OCI-LY3 (cell line): Measurements from ENCODE around the gene ST6GAL2.

Source experiments
- H2AFZ ChIP-seq: fragments of 200-600, 300-600 bp; shearing (Covaris generic); 2 replicates; pipeline ENCODE4 v1.6.0; 2014; ENCODE audit warnings: antibody characterized with exemption, low read depth, low read length
- H3K27ac ChIP-seq: fragments of 200-600, 300-600 bp; sonication (generic); 2 replicates; pipeline ENCODE4 v1.5.1; 2014; ENCODE audit warnings: mild to moderate bottlenecking, low read length, moderate library complexity, mixed read lengths
- H3K27me3 ChIP-seq: fragments of 200-600, 300-600 bp; sonication (generic); 2 replicates; pipeline ENCODE4 v1.6.1; 2014; ENCODE audit warnings: low read depth, low read length, mixed read lengths
- H3K36me3 ChIP-seq: fragments of 200-600, 300-600 bp; sonication (generic); replicated peaks from 2 replicates; pipeline ENCODE3; 2014; ENCODE audit warnings: low read depth, low read length, mixed read lengths
- H3K4me1 ChIP-seq: fragments of 300-600, 200-600 bp; sonication (generic); 2 replicates; pipeline ENCODE4 v1.6.1; 2014; ENCODE audit warnings: low read length, mixed read lengths
- H3K4me2 ChIP-seq: fragments of 200-600, 300-600 bp; sonication (generic); 2 replicates; pipeline ENCODE4 v1.6.1; 2014; ENCODE audit warnings: low read length, mixed read lengths
- H3K4me3 ChIP-seq: fragments of 300-600, 200-600 bp; sonication (generic); 2 replicates; pipeline ENCODE4 v1.5.1; 2014; ENCODE audit warnings: antibody characterized with exemption, mild to moderate bottlenecking, low read length, moderate library complexity
- H3K79me2 ChIP-seq: fragments of 300-600, 200-600 bp; shearing (Covaris generic); 2 replicates; pipeline ENCODE4 v1.6.1; 2014; ENCODE audit warnings: mild to moderate bottlenecking, low read length, mixed read lengths
- H3K9ac ChIP-seq: fragments of 300-600, 200-600 bp; shearing (Covaris generic); 2 replicates; pipeline ENCODE4 v1.6.0; 2014; ENCODE audit warnings: mild to moderate bottlenecking, low read length, moderate library complexity
- H3K9me3 ChIP-seq: fragments of 200-600, 300-600 bp; shearing (Covaris generic); 2 replicates; pipeline ENCODE4 v1.6.1; 2014; ENCODE audit warnings: low read length, mixed read lengths; ENCODE audit not compliant: insufficient read depth
- H4K20me1 ChIP-seq: fragments of 200-600, 300-600 bp; sonication (generic); 2 replicates; pipeline ENCODE4 v1.6.1; 2016; ENCODE audit warnings: low read length, mixed read lengths; ENCODE audit not compliant: insufficient read depth
- EZH2phosphoT487 ChIP-seq: fragments of 200-600 bp; shearing (Covaris generic); IDR thresholded peaks from 2 replicates; pipeline ENCODE4 v1.6.1; 2018; ENCODE audit warnings: antibody characterized with exemption, mixed run types, low read depth
- TF ChIP-seq, protein P1 (sequence below): fragments of 200-600, 300-600 bp; sonication (generic); IDR thresholded peaks from 2 replicates; pipeline ENCODE4 v1.5.1; 2014; ENCODE audit warnings: antibody characterized with exemption, low read length, low read depth

ST6GAL2 gene

DNA sequence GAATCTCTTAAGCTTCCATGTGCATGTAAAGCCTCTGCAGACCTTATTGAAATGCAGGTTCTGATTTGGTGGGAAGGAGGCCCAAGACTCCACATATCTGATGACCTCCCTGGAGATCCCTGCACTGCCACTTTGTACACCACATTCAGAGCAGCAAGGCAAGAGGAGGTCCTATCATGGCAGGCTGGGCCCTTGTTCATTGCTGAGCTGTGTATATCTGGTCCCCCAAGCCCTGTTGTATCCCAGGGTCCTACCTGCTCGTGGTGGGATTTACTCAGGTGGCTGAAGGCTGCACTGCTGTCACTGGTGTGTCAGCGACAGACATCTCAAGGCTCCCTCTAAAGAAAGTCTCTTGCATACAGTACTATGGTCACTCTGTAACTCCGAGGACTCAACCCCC lies 114.2 kb downstream of the ST6GAL2 start:
- no peak overlapping the region for H3K9ac ChIP-seq

DNA sequence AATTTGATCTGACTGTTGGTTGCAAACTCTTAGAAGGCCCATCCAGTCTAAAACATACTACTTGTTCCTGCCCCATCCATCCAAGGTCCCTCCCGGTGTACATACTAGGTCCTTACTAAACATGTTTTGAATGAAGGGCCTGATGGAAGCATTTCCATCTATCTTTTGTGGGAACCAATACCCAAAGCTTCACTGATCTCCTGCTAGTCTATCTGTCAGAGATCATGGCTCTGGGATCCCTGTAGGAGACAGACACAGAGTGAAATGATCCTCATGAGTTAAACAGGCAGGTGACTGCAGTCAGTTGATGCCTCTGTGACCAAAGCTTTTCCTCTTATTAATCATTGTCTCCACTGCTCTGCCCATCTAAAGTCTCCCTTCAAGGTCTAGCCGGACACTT lies 115.0 kb downstream of the ST6GAL2 start:
- no peak overlapping the region for H3K4me2 ChIP-seq
- no peaks in the 10 kb centered on the region for H3K27me3 ChIP-seq
- H4K20me1 ChIP-seq: no peaks in the 10 kb centered on the region
- H2AFZ ChIP-seq: no peak overlapping the region
- H3K9ac ChIP-seq: no peak overlapping the region
- H3K27ac ChIP-seq: no peak overlapping the region
- no peaks in the 10 kb centered on the region for H3K9me3 ChIP-seq
- no peak for TF ChIP-seq EZH2phosphoT487
- TF ChIP-seq, protein P1, sequence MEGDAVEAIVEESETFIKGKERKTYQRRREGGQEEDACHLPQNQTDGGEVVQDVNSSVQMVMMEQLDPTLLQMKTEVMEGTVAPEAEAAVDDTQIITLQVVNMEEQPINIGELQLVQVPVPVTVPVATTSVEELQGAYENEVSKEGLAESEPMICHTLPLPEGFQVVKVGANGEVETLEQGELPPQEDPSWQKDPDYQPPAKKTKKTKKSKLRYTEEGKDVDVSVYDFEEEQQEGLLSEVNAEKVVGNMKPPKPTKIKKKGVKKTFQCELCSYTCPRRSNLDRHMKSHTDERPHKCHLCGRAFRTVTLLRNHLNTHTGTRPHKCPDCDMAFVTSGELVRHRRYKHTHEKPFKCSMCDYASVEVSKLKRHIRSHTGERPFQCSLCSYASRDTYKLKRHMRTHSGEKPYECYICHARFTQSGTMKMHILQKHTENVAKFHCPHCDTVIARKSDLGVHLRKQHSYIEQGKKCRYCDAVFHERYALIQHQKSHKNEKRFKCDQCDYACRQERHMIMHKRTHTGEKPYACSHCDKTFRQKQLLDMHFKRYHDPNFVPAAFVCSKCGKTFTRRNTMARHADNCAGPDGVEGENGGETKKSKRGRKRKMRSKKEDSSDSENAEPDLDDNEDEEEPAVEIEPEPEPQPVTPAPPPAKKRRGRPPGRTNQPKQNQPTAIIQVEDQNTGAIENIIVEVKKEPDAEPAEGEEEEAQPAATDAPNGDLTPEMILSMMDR: no peak
- no peaks in the 10 kb centered on the region for H3K36me3 ChIP-seq
- H3K4me3 ChIP-seq: no peak overlapping the region
- no peaks in the 10 kb centered on the region for H3K4me1 ChIP-seq
- no peaks in the 10 kb centered on the region for H3K79me2 ChIP-seq

More for the DNA sequence above, 114.2 kb downstream of the ST6GAL2 start:
- Histone ChIP-seq H3K36me3 (no peaks in the 10 kb centered on the region), H3K4me2 (no peak overlapping the region), H3K27me3 (no peaks in the 10 kb centered on the region), H3K79me2 (no peaks in the 10 kb centered on the region), H3K27ac (no peak overlapping the region), H3K4me1 (no peaks in the 10 kb centered on the region), H3K4me3 (no peak overlapping the region), H3K9me3 (no peaks in the 10 kb centered on the region), H2AFZ (no peak overlapping the region), H4K20me1 (no peaks in the 10 kb centered on the region)
- no peak for TF ChIP-seq EZH2phosphoT487
- TF ChIP-seq, protein P1: no peak

DNA sequence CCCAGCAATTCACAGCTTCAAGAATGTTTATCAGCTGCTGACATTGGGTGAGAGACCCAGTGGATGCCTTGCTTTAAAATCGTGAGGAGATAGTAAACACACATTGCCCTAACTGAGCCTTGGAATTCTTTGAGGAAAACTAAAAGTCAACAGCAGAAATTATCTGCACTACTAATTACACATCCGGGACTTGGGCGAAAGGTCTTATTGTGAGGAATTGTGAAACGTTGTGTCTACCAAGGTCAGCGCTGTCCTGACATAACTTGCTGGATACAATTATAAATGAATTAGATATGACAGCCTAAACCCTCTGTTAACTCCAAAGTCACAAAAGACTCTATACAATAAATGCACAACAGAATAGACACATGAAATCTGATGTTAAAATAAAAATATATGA lies 121.4 kb downstream of the ST6GAL2 start:
- Histone ChIP-seq H3K4me2 (no peak overlapping the region), H3K9ac (no peak overlapping the region), H3K79me2 (no peaks in the 10 kb centered on the region), H2AFZ (no peak overlapping the region), H3K27ac (no peak overlapping the region), H3K36me3 (no peaks in the 10 kb centered on the region), H3K4me1 (no peaks in the 10 kb centered on the region), H4K20me1 (no peaks in the 10 kb centered on the region), H3K4me3 (no peak overlapping the region), H3K27me3 (no peaks in the 10 kb centered on the region), H3K9me3 (no peaks in the 10 kb centered on the region)
- TF ChIP-seq, protein P1: no peak
- TF ChIP-seq EZH2phosphoT487: no peak

DNA sequence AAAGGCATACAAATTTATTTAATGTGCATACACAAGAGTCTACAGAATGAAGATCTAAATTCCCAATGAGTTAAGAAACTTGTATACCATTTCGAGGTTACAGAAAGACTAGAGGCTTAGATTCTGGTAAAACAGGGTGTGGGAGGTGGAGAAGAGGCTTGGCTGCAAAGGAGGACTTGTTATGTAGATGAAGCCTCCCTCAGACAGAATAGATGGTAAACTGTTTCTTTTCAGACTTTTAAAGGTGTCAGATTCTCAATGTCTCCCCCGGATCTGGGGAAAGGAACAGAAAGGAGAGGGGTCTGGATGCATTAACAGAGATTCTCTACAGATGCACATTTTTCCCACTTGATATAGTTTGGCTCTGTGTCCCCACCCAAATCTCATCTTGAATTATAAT lies 126.0 kb downstream of the ST6GAL2 start:
- no peaks in the 10 kb centered on the region for H4K20me1 ChIP-seq
- H3K9me3 ChIP-seq: no peaks in the 10 kb centered on the region
- no peak overlapping the region for H3K27ac ChIP-seq
- H2AFZ ChIP-seq: no peak overlapping the region
- no peaks in the 10 kb centered on the region for H3K27me3 ChIP-seq
- no peaks in the 10 kb centered on the region for H3K36me3 ChIP-seq
- no peak overlapping the region for H3K9ac ChIP-seq
- H3K4me1 ChIP-seq: no peaks in the 10 kb centered on the region
- TF ChIP-seq, protein P1: no peak
- no peak for TF ChIP-seq EZH2phosphoT487
- H3K4me2 ChIP-seq: no peak overlapping the region
- no peak overlapping the region for H3K4me3 ChIP-seq
- no peaks in the 10 kb centered on the region for H3K79me2 ChIP-seq
